ENCODE measurements around the gene MCRIP2.

MCRIP2 gene

DNA sequence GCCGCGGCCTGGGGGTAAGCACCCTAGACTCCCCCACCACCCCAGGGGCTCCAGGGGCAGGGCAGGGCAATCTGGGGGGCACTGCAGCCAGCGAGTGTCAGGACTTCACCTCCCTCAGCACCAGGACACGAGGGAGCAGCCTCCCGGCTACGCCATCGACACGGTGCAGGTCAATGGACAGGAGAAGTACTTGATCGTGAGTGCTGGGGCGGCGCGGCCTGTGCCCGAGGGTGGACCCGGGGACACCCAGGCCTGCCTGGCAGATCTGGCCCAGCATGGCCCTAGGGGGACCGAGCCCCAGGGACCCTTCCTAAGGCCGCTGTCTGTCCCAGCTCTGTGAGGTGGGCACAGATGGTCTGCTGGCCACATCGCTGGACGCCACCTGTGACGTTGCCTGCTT, 30.7 kb downstream of the MCRIP2 start:
- Histone ChIP-seq H3K9me3 (ENCODE audit: insufficient read depth, low read depth, low read length) (no peaks in the 10 kb centered on the region), H3K4me2 (ENCODE audit: low read depth, low read length, poor library complexity, severe bottlenecking) (no peak overlapping the region), H4K20me1 (ENCODE audit: insufficient read depth, low read length, poor library complexity, severe bottlenecking) (no peaks in the 10 kb centered on the region), H3K36me3 (ENCODE audit: insufficient read depth, low read length) (no peaks in the 10 kb centered on the region), H3F3A (ENCODE audit: low read depth) (no peaks in the 10 kb centered on the region), H3K9ac (ENCODE audit: low read depth, low read length, poor library complexity, severe bottlenecking) (no peak overlapping the region), H2AFZ (ENCODE audit: low read length) (no peak overlapping the region), H3K79me2 (ENCODE audit: insufficient read depth, low read length) (peaks cover 17% of the 10 kb centered on the region; the same call in 1 of the 2 replicates), H3K4me1 (ENCODE audit: insufficient read depth, low read length, poor library complexity, severe bottlenecking) (peaks cover 4% of the 10 kb centered on the region), H3K4me3 (ENCODE audit: low read length, poor library complexity, severe bottlenecking) (no peak overlapping the region), H3K9me2 (replicated peaks; ENCODE audit: low read depth, low read length) (no peaks in the 10 kb centered on the region), H3K27me3 (ENCODE audit: insufficient read depth, low read length, poor library complexity, severe bottlenecking) (no peaks in the 10 kb centered on the region)
- no peak for TF ChIP-seq EZH2phosphoT487 (IDR thresholded peaks at IDR 0.05; ENCODE audit: borderline replicate concordance)
- TF ChIP-seq, protein P1, sequence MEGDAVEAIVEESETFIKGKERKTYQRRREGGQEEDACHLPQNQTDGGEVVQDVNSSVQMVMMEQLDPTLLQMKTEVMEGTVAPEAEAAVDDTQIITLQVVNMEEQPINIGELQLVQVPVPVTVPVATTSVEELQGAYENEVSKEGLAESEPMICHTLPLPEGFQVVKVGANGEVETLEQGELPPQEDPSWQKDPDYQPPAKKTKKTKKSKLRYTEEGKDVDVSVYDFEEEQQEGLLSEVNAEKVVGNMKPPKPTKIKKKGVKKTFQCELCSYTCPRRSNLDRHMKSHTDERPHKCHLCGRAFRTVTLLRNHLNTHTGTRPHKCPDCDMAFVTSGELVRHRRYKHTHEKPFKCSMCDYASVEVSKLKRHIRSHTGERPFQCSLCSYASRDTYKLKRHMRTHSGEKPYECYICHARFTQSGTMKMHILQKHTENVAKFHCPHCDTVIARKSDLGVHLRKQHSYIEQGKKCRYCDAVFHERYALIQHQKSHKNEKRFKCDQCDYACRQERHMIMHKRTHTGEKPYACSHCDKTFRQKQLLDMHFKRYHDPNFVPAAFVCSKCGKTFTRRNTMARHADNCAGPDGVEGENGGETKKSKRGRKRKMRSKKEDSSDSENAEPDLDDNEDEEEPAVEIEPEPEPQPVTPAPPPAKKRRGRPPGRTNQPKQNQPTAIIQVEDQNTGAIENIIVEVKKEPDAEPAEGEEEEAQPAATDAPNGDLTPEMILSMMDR (conservative IDR thresholded peaks at IDR 0.05; ENCODE audit: low read length) = no peak

DNA sequence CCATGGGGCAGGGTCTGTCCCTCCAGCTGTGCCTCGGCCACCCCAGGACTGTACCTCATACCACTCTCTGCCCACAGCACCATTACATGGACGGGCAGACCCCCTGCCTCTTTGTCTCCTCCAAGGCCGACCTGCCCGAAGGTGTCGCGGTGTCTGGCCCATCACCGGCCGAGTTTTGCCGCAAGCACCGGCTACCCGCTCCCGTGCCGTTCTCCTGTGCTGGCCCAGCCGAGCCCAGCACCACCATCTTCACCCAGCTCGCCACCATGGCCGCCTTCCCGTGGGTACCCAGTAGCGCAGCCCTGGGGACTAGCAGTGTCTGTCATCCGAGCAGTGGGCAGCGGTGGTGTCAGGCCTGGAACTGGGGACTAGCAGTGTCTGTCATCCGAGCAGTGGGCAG, 31.2 kb downstream of the MCRIP2 start:
- Histone ChIP-seq H4K20me1 (ENCODE audit: insufficient read depth, low read length, poor library complexity, severe bottlenecking) (no peaks in the 10 kb centered on the region), H3K4me2 (ENCODE audit: low read depth, low read length, poor library complexity, severe bottlenecking) (no peak overlapping the region), H3K27me3 (ENCODE audit: insufficient read depth, low read length, poor library complexity, severe bottlenecking) (no peaks in the 10 kb centered on the region), H3K9ac (ENCODE audit: low read depth, low read length, poor library complexity, severe bottlenecking) (no peak overlapping the region), H3K79me2 (ENCODE audit: insufficient read depth, low read length) (peaks cover 17% of the 10 kb centered on the region; the same call in 1 of the 2 replicates), H3K36me3 (ENCODE audit: insufficient read depth, low read length) (no peaks in the 10 kb centered on the region), H3F3A (ENCODE audit: low read depth) (no peaks in the 10 kb centered on the region), H3K9me2 (replicated peaks; ENCODE audit: low read depth, low read length) (no peaks in the 10 kb centered on the region), H3K4me3 (ENCODE audit: low read length, poor library complexity, severe bottlenecking) (no peak overlapping the region), H3K9me3 (ENCODE audit: insufficient read depth, low read depth, low read length) (no peaks in the 10 kb centered on the region), H2AFZ (ENCODE audit: low read length) (no peak overlapping the region), H3K4me1 (ENCODE audit: insufficient read depth, low read length, poor library complexity, severe bottlenecking) (no peaks in the 10 kb centered on the region)
- no peak for TF ChIP-seq EZH2phosphoT487 (IDR thresholded peaks at IDR 0.05; ENCODE audit: borderline replicate concordance)
- TF ChIP-seq, protein P1 (conservative IDR thresholded peaks at IDR 0.05; ENCODE audit: low read length) = no peak

DNA sequence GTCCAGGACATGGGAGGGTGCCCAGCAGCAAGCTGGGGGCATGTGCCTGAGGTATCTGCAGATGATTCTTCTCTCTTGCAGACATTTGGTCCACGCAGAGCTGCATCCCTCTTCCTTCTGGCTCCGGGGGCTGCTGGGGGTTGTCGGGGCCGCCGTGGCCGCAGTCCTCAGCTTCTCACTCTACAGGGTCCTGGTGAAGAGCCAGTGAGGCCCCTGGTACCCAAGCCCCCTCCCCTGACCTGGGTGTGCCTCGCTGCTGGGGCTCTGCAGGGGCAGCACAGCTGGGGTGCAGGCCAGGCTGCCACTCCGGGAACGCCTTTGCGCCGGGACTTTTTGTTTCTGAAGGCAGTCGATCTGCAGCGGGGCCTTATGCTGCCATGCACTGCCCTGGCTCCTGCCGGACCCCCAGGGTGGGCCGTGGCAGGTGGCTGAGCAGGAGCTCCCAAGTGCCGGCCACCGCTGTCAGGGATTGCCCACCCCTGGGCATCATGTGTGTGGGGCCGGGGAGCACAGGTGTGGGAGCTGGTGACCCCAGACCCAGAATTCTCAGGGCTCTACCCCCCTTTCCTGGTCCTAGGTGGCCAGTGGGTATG, 31.9 kb downstream of the MCRIP2 start:
- H4K20me1 ChIP-seq (ENCODE audit: insufficient read depth, low read length, poor library complexity, severe bottlenecking) = no peaks in the 10 kb centered on the region
- H3K4me2 ChIP-seq (ENCODE audit: low read depth, low read length, poor library complexity, severe bottlenecking) = no peak overlapping the region
- no peaks in the 10 kb centered on the region for H3F3A ChIP-seq (ENCODE audit: low read depth)
- no peaks in the 10 kb centered on the region for H3K4me1 ChIP-seq (ENCODE audit: insufficient read depth, low read length, poor library complexity, severe bottlenecking)
- no peaks in the 10 kb centered on the region for H3K9me3 ChIP-seq (ENCODE audit: insufficient read depth, low read depth, low read length)
- H2AFZ ChIP-seq (ENCODE audit: low read length) = no peak overlapping the region
- no peak overlapping the region for H3K9ac ChIP-seq (ENCODE audit: low read depth, low read length, poor library complexity, severe bottlenecking)
- H3K36me3 ChIP-seq (ENCODE audit: insufficient read depth, low read length) = no peaks in the 10 kb centered on the region
- H3K79me2 ChIP-seq (ENCODE audit: insufficient read depth, low read length) = peaks cover 11% of the 10 kb centered on the region; the same call in 1 of the 2 replicates
- H3K27me3 ChIP-seq (ENCODE audit: insufficient read depth, low read length, poor library complexity, severe bottlenecking) = no peaks in the 10 kb centered on the region
- H3K4me3 ChIP-seq (ENCODE audit: low read length, poor library complexity, severe bottlenecking) = no peak overlapping the region
- H3K9me2 ChIP-seq (replicated peaks; ENCODE audit: low read depth, low read length) = no peaks in the 10 kb centered on the region
- TF ChIP-seq, protein P1 (conservative IDR thresholded peaks at IDR 0.05; ENCODE audit: low read length) = no peak
- no peak for TF ChIP-seq EZH2phosphoT487 (IDR thresholded peaks at IDR 0.05; ENCODE audit: borderline replicate concordance)

All from Loucy (cell line).